Smooth muscle cell of the brain vasculature (primary cell): ENCODE data around the gene RADIL.
"Not testable (repeated sequence)": the region's sequence is repeated elsewhere in the genome, so short reads cannot be mapped to it uniquely, and the experiment has no call there.

Source experiments
- DNase-seq: peaks from one replicate; pipeline ENCODE4 v3.0.0-alpha.2; 2012; ENCODE audit warnings: low read depth, low spot score

The RADIL gene

DNA sequence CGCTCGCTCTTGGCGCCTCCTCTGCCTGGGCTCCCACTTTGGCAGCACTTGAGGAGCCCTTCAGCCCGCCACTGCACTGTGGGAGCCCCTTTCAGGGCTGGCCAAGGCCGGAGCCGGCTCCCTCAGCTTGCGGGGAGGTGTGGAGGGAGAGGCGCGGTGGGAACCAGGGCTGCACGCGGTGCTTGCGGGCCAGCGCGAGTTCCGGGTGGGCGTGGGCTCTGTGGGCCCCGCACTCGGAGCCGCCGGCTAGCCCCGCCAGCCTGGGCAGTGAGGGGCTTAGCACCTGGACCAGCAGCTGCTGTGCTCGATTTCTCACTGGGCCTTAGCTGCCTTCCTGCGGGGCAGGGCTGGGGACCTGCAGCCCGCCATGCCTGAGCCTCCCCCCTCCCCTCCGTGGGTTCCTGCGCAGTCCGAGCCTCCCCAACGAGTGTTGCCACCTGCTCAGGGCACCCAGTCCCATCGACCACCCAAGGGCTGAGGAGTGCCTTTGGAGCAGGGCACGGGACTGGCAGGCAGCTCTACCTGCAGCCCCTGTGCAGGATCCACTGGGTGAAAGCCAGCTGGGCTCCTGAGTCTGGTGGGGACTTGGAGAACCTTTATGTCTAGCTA, 90.0 kb downstream of the RADIL start:
- DNase-seq: not testable (repeated sequence)

DNA sequence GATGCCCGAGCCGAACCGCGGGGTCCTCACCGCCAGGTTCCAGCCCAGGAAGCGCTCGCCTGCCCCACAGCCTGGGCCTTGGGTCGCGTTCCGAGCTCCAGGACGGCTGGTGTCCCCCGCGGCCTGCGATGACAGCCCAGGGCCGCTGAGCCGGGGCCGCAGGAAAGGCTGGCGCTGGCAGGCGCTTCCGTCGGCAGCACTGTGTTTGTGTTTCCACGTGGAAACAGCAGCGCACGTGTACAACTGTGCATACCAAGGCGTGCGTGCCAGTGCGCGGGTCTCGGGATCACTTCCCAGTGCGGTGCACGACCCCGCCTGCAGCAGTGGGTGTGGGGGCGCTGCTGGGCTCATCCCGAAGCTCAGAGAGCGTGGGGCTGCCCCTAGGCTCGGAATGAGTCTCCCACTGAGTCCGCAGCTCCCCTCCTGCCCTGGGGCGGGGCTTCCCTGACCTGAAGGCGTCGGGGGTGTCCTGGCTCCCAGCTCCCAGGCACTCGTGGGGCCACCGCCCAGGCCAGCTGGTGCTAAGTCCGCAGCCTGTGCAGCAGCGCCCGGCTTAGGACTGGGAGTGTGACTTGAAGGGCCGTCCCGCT, 90.9 kb downstream of the RADIL start:
- no peak for DNase-seq

DNA sequence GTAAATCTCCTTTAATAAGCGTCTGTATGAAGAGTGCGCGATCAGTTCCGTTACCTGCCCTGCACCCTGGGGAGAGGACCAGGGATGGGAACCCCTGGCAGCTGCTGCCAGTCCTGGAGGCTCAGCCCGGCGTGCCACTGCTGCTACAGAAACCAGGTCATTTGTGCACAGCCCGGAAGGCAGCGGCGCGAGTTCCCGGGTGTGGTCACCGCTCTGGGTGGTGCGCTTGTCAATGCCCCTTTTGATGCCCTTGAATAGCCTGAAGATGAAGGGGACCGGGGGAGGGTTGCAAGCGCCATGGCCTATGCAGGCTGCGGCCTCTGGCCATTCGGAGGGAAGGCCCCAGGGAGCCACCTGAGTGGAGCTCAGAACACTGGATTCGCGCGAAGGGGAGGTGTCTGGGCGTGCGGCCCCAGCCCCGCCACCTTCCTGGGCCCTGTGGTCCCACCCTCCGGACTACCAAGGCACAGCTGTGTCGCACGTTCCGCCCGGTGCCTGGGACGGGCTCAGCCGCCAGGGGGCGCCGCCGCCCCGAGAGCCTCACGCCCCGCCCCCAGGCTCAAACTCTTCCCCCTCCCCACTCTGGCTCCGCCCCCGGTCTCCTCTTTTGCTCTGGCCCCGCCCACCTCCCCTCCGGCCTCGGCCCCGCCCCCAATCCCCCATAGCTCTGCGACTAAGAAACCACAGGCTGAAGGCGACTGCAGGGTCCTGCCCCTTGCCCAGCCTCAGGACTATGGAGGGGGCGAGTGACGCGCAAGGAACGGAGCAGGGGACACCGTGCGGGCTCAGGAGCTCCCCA, 91.6 kb downstream of the RADIL start:
- DNase-seq: peak; percentile 26

DNA sequence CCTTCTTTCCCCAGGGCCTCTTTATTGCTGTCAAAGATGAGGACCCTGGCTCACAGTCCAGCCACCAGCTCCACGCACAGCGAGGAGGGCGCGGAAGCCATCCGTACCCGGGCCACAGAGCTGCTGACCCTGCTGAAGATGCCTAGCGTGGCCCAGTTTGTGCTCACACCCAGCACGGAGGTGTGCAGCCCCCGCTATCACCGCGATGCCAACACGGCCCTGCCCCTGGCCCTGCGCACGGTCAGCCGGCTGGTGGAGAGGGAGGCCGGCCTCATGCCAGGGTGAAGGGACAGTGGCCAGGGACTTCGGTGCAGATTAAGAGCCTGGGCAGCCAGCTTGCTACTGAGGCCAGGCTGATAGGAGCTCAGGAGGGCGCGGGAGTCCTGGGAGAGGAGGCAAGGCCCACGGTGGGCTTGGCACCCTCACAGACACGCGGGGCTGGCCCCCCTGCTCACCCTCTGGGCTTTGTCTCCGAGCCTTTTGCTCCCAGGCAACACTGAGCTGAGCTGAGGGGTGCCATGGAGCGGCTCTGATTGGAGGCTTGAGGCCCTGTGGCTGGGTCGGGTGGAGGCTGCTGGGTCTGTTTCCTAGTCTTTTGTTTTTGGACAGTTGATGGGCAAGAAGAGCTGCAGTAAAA, 92.3 kb downstream of the RADIL start:
- DNase-seq: no peak

DNA sequence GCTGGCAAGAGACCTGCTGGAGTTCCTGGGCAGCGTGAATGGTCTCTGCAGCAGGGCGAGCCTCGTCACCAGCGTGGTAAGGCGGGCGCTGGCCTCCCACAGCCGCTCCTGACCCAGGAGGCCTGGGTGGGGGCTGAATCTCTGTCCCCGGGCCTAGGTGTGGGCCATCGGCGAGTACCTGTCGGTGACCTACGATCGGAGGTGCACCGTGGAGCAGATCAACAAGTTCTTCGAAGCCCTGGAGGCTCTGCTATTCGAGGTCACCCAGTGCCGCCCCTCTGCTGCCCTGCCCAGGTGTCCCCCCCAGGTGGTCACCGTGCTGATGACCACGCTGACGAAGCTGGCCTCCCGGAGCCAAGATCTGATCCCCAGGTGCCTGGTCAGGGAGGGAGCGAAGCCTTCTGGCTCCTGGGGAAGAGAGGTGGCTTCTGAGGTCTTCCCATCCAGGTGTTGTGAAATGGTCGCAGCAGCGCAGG, 93.0 kb downstream of the RADIL start:
- DNase-seq: no peak

DNA sequence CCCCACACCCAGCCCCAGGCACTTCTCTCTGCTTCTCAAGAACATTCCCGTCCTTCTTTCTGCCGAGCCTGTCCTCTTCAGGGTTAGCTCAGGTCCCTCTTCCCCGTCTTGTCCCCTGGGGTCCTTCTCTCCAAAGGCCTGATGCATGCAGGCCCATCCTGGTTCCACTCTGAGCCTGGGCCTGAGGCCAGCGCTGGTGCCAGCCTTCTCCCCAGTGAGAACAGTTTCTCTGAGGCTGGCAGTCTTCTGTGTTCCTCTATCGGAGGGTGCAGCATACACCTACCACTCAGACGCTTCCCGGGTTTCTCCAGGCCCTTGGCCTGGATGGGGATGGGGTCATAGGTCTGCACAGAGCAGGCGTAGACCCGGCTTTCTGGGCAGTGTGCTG, 93.4 kb downstream of the RADIL start:
- DNase-seq: no peak

DNA sequence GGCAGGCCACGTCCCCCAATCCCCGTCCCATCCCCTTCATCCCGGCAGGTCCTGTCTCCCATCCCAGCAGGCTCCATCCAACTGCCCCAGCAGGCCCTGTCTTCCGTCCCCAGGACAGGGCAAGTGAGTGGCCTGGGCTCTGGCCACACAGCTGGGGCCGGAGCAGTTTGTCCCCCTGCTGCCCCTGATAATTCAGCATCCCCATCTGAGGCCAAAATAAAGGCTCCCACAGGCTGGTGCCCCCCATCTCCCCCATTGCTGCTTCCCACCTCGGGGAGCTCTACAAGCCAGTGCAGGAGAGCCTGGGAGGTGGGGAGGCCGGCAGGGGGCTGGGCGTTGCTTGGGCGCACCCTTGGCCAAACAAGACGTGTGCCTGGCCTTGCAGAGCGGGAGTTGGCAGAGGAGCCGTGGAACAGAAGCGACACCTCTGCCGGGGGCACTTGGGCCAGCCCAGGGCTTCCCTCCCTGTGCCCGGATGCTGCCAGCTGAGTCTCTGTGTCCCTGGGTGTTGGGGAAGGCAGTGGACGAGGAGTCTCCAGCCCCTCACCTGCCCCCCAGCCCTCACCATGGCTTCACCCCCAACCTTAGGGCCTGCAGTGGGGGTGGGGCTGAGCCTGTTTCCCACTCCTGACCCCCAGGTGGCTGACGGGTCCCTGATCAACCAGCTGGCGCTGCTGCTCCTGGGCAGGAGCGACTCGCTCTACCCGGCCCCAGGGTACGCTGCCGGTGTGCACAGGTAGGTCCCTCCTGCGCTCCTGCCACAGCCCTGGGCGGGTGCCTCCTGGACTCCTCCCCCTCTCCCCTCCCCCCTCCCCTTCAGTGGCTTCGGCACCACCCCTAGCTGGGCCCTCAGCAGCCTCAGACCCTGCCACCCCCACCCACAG, 94.1 kb downstream of the RADIL start:
- no peak for DNase-seq

DNA sequence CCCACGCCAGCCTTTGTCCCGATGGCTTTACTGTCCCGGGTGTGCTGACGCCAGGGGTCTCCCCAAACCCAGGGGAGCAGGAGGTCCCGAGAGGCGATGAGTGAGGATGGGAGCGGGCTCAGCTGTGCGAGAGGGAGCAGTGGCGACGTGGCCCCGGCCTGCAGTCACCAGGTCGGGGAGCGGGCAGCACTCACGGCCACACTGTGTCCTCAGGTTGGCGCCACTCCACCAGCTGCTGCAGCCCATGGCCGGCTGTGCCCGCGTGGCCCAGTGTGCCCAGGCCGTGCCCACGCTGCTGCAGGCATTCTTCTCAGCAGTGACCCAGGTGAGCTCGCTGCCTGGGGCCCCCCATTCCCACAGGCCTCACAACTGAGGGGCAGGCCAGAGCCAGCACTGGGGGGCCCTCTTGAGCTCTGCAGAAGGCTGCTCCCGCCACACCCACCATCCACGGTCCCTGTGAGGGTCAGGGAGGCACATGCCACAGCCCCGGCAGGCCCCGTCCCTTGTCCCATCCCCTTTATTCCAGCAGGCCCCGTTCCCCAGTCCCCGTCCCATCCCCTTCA, 94.8 kb downstream of the RADIL start:
- DNase-seq: no peak

DNA sequence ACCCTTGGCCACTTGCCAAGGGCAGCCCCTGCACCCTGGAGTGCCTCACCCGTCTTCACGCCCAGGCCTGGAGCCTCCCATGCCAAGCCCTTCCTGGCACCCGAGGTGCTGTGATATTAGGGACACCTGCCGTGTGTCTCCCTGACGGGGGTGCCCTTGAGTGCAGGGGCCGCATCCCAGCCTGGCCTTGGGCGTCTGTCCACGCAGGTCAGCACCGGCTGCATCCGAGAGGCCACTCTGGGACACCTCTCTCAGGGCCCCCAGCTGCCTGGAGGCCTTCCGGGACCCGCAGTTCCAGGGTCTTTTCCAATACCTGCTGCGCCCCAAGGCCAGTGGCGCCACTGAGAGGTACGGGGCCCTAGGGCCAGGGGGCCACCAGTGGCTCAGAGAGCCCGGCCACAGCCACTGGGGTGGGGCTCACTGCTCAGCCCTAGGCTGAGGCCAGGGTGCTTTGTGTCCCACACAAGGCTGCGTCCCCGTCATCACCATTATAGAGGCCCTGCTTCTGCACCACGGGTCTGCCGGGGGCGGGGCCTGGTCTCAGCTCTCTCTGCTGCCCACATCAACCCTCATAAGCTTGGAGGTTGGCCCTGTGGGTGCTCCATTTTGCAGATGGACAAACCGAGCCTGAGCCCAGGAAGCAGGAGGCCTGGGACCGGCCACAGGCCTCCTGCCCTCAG, 95.4 kb downstream of the RADIL start:
- no peak for DNase-seq

DNA sequence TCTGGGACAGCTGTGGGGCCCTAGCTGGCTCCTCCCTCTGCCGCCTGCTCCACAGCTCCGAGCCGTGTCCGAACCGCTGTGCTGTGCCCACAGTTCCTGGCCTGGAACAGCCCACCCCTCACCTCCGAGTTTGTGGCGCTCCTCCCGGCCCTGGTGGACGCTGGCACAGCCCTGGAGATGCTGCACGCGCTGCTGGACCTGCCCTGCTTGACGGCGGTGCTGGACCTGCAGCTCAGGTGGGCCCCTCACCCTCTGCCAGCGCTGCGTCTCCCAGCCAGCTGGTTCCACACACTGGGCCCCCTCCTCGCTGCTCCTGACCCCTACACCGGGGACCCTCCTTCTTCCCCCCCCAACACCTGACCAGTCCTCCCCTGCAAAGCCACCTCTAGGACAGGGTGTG, 96.0 kb downstream of the RADIL start:
- no peak for DNase-seq

DNA sequence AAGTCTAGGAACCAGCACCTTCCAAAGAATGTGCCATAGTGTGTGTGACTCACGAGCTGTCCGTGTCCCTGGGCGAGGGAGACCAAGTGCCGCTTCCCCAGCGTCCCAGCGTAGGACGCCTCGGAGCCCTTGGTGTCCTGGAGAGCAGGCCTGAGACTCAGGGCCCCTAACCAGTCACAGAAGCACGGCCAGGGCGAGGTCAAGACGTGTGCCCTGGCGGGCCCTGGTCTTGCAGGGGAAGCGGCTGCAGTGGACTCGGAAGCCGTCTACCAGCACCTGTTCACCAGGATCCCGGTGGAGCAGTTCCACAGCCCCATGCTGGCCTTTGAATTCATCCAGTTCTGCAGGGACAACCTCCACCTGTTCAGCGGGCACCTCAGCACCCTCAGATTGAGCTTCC, 97.5 kb downstream of the RADIL start:
- no peak for DNase-seq

DNA sequence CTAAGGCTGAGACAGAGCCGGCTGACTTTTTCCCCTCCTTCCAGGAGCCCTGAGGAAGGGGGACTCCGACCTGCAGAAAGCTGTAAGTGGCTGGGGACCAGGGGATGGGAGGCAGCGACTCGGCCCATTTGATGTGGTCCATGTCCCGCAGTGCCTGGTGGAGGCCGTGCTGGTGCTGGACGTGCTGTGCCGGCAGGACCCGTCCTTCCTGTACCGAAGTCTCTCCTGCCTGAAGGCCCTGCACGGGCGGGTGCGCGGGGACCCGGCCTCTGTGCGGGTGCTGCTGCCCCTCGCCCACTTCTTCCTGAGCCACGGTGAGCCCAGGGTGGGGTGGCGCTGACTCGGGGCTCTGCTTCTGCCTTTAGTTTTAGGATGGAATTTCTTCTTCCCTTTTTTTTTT, 98.1 kb downstream of the RADIL start:
- no peak for DNase-seq

DNA sequence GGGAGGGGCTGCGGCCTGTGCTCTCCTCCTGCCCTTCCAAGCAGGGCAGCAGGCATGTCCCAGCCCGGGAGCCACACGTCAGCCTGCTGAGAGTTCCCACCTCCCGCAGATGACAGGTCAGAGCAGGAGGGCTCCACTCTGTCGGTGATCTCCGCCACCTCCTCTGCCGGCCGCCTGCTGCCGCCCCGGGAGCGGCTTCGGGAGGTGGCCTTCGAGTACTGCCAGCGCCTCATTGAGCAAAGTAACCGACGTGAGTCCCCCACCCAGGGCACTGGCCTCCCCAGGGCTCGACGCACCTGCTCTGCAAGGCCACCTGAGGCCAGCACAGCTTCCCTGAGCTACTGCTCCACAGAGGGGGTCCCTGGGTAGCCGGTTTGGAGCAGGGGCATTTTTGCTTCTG, 98.7 kb downstream of the RADIL start:
- DNase-seq: no peak

DNA sequence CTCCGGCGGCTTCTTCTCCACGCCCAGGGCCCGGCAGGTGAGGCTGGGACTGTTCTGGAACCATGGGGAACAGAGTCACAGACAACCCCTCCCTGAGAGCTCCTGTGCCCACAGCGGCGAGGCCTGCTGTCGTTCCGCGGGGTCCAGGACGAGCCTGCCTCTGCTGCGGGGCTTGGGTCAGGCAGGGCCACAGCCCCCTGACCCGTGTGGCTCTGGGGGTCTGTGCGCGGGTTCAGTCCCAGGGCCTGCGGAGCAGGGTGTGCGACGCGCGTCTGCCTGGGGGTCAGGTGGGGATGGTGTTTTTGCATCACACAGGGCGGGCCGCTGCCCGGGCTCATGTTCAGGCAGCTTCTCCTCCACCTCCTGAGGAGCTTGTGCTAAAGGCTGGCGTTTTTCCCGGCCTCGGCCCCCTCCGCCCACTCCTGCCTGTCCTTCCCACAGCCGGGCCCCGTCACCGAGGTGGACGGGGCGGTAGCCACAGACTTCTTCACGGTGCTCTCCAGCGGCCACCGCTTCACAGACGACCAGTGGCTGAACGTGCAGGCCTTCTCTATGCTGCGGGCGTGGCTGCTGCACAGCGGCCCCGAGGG, 99.7 kb downstream of the RADIL start:
- DNase-seq: no peak

DNA sequence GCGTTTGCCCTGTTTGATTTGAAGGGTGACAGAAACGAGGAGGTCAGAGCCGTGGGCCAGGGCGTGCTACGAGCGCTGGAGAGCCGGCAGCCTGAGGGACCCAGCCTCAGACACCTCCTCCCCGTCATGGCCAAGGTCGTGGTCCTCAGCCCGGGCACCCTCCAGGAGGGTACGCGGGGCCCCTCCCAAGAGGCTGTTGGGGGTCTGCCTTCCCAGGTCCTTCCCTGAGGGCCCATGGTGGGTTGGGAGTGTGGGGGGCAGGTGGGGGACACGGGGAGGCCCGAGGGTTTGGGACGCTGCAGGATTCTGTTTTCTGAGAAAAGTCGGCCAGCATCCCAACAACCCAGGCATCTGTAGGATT, 100.2 kb downstream of the RADIL start:
- DNase-seq: no peak

DNA sequence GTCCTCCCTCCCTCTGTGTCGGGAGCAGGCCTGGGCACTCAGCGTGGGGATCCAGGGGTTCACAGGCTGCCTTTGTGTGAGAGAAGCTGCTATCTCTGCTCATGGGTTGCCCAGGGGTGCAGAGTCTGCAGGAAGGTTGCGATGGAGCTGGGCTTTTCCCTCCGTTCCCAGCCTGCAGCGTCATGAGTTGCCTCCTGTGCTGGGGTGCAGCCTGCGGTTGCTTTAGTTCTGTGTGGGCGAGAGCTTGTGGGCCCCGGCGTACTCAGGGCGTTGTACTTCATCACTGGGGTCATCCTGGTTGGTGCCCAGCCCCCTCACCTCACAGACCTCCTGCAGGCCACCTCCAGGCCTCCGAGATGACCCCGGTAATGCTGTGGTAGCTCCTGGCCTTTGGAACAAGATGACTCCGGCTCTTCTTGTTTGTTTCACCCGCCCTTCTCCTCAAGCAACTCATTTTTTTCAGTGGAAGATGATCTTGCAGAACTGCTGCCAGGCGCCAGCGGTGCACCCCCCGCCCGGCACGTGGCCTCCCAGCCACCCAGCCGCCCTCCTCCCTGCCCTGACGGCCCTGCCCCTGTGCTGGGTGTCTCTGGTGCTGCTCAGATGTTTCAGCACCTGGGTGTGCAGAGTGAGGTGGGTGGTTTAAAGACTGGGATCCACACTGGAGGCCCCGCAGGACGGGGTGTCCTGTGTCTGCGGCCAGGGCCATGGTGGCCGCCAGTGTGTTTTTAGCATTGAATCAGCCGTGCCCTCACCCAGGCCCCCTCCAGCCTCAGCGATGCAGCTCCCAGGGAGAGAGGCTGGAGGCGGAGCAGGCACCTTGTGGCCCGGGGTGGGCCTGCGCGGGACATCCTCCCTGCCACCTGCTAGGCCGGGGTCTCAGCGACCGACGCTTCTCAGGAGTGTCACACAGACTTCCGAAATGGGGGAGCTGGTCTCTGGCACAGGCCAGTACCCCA, 100.9 kb downstream of the RADIL start:
- no peak for DNase-seq

DNA sequence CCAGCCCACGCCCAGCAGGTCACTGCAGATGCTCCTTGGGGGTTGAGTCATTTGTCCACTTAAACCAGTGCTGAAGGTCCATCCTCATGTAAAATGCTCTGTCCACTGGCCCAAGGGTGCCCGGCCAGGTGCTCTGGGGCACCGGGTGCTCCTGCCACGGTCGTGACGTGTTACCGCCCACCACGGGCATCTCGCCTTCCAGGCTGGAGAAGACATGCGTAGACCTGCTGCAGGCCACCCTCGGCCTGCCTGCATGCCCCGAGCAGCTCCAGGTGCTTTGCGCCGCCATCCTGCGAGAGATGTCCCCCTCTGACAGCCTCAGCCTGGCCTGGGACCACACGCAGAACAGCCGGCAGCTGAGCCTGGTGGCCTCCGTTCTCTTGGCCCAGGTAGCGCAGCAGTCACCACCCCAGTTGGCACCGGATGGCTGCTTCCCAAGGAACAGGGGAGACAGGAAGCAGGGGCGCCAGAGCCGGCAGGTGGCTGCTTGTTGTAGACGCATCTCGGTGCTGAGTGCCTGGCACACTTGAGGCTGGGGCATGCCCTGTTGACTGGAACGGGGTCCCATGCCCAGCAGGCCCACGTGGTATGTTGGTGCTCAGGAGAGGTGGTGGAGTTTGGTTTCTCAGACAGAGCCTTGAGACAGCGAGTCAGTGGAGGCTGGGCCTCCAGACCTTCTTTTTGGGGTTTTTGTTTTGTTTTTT, 102.0 kb downstream of the RADIL start:
- no peak for DNase-seq

DNA sequence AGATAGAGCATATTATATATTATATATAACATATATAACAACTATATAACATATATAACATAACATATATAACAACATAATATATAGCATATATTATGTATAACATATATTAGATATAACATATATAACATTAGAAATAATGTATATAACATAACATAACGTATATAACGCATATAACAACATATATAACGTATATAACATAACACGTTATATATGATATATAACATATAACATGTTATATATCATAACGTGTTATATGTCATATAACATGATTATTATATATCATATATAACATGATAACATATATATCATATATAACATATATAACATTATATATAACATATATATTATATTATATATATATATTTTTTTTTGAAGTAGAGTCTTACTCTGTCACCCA, 104.4 kb downstream of the RADIL start:
- DNase-seq: no peak
